Stimulated activated naive CD8-positive, alpha-beta T cell treated with anti-CD3 and anti-CD28 coated beads, Interleukin-15, amount 100 ng/mL, for 72 hours (primary cell): Measurements from ENCODE around the gene RGS6.
A peak's percentile ranks its signal among the peaks of the same experiment; 100 is the strongest.

Experiments used
- ATAC-seq: fragments of 150-1000 bp; cut with Tn5 transposase; 2 replicates; pipeline ENCODE4 v1.10.0; 2021; ENCODE audit warnings: mild to moderate bottlenecking, moderate library complexity
- DNase-seq, 2 donors: peaks; one replicate each; pipeline ENCODE4 v3.0.0; 2021 to 2022
- H3K27ac Mint-ChIP-seq, 2 donors: one replicate each; pipeline ENCODE4 v1.8.0; 2022; ENCODE audit warnings: mild to moderate bottlenecking in 2 of 2, mixed read lengths in 2 of 2, moderate library complexity in 2 of 2
- H3K27me3 Mint-ChIP-seq: one replicate; pipeline ENCODE4 v1.8.0; 2022; ENCODE audit warnings: mixed read lengths
- H3K4me1 Mint-ChIP-seq: one replicate; pipeline ENCODE4 v1.8.0; 2022; ENCODE audit warnings: mild to moderate bottlenecking, mixed read lengths
- H3K4me3 Mint-ChIP-seq, 2 donors: one replicate each; pipeline ENCODE4 v1.8.0; 2022; ENCODE audit warnings: mild to moderate bottlenecking in 2 of 2, mixed read lengths in 2 of 2, moderate library complexity in 1 of 2
- H3K9me3 Mint-ChIP-seq, 2 donors: one replicate each; pipeline ENCODE4 v1.8.0; 2022; ENCODE audit warnings: mixed read lengths in 2 of 2

Gene RGS6

DNA sequence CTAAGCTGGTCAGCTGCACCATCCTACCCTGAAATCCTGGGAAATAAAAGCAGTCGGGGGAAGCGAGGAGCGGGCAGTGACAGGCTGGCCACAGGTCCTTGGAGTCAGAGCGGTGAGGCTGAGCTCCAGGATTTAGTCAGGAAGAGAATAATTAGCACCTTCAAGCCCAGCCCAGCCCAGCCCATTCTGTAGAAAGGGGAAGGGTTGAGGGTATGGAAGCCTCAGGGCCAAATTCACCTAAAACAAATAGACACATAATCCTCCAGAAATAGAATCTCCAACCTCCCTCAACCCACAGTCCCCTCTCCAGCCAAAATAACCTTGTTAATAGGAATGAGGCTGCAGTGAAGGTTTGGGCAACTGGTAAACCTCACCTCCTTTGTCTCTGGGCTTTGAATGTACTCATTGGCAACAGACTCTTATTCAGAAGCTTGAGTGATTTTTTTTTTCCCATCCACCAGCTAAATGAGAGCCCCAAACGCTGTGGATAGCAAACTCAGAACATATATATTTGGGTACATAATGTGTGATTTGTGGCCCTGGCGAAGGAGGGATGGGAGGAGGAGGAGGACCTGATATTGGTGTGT lies 627.5 kb downstream of the RGS6 start:
- peaks cover 14% of the 10 kb centered on the region for H3K27me3 Mint-ChIP-seq
- no peak overlapping the region for H3K4me3 Mint-ChIP-seq
- DNase-seq (no peak), ATAC-seq (no peak)
- H3K9me3 Mint-ChIP-seq = no peaks in the 10 kb centered on the region
- no peak overlapping the region for H3K27ac Mint-ChIP-seq
- H3K4me1 Mint-ChIP-seq = peaks cover 13% of the 10 kb centered on the region

DNA sequence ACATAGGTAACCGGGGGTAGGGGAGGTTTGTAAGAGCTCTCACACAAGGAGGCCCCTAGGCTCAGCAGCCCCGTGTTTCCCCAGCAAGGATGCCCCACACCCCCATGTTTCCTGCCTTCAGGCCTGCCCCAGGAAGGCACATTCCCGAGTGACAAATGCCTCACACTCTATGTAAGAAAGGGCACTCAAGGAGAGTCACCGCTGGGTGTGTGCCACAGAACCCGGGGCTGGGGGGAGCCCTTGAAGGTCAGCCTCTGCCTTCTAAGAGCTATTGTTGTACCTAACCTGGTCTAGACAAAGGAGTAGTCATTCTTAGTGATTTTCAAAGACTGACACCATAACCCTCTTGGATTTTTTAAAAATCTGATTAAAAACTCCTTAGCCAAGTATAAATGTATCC lies 628.1 kb downstream of the RGS6 start:
- no peaks in the 10 kb centered on the region for H3K9me3 Mint-ChIP-seq
- H3K4me3 Mint-ChIP-seq = no peak overlapping the region
- no peak for DNase-seq
- H3K27me3 Mint-ChIP-seq = peaks cover 14% of the 10 kb centered on the region
- ATAC-seq = no peak
- H3K27ac Mint-ChIP-seq = no peak overlapping the region
- peaks cover 13% of the 10 kb centered on the region for H3K4me1 Mint-ChIP-seq

DNA sequence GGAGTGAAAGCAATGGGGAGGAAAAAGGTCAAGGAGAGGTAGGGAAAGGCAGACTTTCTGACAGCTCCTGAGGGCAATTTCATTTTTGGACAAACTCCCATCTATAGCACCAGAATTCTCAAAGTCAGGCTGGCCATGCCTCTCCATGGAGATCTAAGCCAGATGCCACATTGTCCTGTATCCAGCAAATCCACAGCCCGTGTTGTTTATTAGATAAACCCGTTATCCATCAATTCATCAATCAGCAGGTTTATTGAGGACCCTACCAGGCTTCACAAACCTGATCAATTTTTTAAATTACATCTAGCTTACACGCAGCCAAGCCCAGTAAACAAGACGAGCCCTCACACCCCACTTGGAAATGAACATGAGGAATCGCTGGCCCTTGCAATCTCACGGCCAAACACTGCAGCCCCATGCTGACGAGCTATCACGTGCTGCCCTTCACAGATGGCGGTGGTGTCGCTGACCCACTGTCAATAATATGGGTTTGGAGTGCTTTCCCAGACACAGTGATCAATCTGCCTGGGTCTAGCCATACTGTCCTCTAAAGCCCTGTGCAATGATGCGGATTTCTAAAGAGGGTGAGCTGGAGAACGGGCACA lies 628.8 kb downstream of the RGS6 start:
- no peak for ATAC-seq
- peaks cover 13% of the 10 kb centered on the region for H3K4me1 Mint-ChIP-seq
- no peaks in the 10 kb centered on the region for H3K9me3 Mint-ChIP-seq
- DNase-seq = no peak
- H3K4me3 Mint-ChIP-seq = no peak overlapping the region
- no peak overlapping the region for H3K27ac Mint-ChIP-seq
- peaks cover 14% of the 10 kb centered on the region for H3K27me3 Mint-ChIP-seq

DNA sequence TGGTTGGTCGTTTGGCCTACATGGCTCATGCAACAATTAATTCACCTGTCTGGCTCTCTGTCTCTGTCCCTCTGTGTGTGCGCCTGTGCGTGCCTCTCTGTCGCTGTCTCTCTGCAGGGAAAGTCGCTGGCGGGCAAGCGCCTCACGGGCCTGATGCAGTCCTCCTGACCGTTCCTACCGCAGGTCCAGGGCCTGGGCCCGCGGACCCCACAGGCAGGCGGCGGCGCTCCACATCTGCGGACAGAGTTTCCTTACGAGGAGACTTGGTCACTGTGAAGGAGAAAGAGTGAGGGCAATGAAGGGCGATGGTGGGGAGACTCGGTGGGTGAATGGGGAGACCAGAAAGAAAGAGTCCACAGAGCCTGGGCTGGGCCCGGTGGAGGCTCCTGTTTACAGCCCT lies 630.1 kb downstream of the RGS6 start:
- Mint-ChIP-seq H3K27ac (no peak overlapping the region), H3K4me3 (no peak overlapping the region), H3K27me3 (peaks cover 12% of the 10 kb centered on the region), H3K4me1 (peaks cover 13% of the 10 kb centered on the region), H3K9me3 (no peaks in the 10 kb centered on the region)
- ATAC-seq (no peak), DNase-seq (no peak)

DNA sequence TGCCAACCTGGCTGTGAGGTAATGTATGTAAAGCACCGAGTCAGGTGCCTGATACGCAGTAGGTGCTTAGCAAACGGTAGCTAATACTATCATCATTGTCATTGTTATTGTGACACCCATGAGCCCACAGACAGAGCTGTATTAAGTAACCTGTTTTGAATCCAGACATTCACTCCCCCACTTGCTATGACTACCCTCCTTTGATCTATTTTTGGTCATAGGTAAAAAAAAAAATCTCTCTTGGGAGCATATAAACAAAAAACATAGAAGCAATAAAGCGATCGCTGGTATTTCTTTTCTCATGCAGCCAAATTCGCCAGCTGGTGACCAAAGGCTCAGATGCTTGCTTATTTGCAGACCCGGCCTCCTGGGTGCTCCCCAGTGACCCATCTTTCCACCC lies 631.4 kb downstream of the RGS6 start:
- Mint-ChIP-seq H3K9me3 (no peaks in the 10 kb centered on the region), H3K4me3 (no peak overlapping the region), H3K27ac (no peak overlapping the region), H3K4me1 (peaks cover 13% of the 10 kb centered on the region), H3K27me3 (no peaks in the 10 kb centered on the region)
- ATAC-seq (no peak), DNase-seq (no peak)

DNA sequence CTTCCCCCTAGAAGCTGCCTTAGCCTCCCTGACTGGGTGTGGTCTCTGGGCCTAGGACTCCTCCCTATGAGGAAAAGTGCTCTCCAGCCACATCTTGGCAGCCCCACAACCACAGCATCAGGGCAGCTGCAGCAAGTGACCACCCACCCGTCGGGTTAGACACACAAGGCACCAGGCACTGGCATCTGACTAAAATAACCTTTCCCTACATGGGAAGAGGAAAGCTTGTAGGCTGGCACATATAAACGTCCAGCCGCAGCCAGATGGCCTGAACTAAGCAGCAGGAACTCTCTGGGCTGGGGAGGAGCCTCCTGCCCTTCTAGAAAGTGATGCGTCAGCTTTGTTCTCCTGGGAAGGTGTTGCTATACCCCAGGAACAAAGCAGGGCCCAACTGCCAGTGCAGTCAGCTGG lies 632.9 kb downstream of the RGS6 start:
- ATAC-seq (no peak), DNase-seq (no peak)
- H3K27me3 Mint-ChIP-seq = no peaks in the 10 kb centered on the region
- peaks cover 13% of the 10 kb centered on the region for H3K4me1 Mint-ChIP-seq
- H3K27ac Mint-ChIP-seq = no peak overlapping the region
- H3K4me3 Mint-ChIP-seq = no peak overlapping the region
- no peaks in the 10 kb centered on the region for H3K9me3 Mint-ChIP-seq

DNA sequence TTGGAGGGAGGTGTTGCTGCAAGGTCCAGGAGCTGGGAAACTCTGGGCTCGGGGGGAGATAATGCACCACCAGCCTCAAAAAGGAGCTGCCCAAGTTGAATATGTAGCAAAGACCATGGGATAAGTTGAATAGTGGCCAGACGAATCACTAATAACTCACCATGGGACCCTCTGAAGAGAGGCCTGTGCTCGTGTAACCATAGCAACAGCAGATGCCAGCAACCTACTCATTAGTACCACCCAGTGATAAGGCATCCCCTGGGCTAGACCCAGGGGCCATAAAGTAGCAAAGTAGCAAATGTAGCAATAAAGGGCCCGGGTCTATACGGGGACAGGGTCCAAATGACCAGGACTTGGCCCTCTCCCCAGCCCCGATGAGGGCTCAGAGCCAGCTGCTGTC lies 633.7 kb downstream of the RGS6 start:
- Mint-ChIP-seq H3K4me1 (peaks cover 13% of the 10 kb centered on the region), H3K9me3 (no peaks in the 10 kb centered on the region), H3K27me3 (no peaks in the 10 kb centered on the region), H3K27ac (no peak overlapping the region), H3K4me3 (no peak overlapping the region)
- no peak for DNase-seq
- no peak for ATAC-seq

DNA sequence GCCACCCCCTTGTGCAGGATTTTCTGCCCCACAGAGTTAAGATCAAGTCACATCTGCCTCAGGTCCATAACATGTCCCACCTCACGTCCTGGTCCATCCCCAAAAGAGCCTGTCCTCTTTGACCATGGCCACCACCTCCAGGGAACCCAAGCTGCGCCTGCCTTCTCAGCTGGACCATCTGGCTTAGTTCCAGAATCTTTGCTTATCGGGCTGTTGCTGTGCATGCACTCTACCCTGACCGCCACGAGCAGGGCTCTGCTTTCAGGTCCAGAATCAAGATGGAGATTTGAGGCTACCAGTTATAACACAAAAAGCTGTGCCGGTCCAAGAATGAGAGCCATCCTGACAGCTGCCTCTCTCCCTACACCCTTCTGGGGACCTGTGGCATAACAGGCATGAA lies 635.0 kb downstream of the RGS6 start:
- DNase-seq (no peak), ATAC-seq (no peak)
- Mint-ChIP-seq H3K27me3 (no peaks in the 10 kb centered on the region), H3K27ac (no peak overlapping the region), H3K9me3 (no peaks in the 10 kb centered on the region), H3K4me1 (peaks cover 13% of the 10 kb centered on the region), H3K4me3 (no peak overlapping the region)

DNA sequence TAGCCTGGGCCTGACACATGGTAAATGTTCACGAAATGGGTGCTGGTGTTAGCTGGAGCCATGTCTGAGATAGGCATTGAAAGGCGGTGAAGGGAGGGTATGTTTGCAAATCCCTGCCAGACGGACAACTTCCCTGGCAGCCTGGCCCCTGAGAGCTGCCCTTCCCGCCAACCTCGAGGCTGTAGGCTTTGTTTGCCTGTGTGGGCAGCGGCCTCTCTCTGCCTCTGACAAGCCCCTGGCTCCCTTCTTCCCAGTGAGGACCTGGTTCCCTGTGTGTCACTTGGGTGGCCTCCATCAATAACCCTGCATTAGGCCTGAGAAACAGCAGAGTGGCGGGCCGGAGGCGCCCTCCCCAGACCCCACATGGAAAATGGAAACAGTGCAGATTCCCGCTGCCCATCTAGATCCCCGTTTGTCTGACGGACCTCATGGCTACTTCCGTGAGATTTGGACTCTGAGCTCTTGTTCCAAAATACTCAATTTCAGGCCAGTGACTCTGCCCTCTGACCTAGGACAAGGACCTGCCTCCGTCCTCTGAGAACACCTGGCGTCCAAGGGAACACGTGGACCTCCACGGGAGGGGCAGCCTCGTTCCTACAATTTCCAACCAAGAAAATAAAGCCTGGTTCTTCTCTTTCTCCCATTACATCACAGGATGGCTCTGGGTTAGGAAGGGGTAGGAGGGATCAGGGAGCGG lies 636.2 kb downstream of the RGS6 start:
- no peaks in the 10 kb centered on the region for H3K9me3 Mint-ChIP-seq
- ATAC-seq (no peak), DNase-seq (no peak)
- H3K27me3 Mint-ChIP-seq = no peaks in the 10 kb centered on the region
- peaks cover 9% of the 10 kb centered on the region for H3K4me1 Mint-ChIP-seq
- no peak overlapping the region for H3K27ac Mint-ChIP-seq
- no peak overlapping the region for H3K4me3 Mint-ChIP-seq

DNA sequence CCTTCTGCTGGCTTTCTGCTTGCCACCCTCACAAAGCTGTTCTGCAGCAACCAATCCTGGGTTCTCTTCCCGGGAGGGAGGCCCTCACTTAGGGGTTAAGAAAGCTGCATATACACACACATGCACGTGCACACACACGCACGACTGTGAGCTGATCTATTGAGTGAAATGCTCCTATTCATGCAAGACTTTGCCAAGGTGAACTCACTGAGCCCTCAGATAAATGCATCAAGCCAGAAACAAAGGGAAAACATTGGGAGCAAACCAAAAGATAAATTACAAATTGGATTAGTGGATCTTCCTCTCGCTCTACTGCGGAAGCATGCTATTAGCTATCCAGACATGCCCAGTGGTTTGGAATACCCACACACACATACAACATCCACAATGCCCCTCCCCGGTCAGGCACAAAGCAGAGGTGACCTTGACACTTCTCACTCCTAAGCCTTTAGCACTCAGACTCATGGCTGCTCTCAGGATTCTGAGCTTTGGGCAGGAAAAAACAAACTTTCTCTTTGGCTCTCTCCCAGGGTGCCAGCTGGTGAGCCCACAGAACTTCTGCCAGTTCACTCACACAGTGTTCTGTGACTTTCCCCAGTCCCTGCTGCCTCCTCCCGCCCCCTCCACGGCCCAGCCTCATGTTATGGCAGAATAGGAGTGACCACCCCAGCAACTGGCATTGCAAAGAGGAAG lies 641.6 kb downstream of the RGS6 start:
- Mint-ChIP-seq H3K27ac (no peak overlapping the region), H3K4me1 (peaks cover 11% of the 10 kb centered on the region), H3K27me3 (no peaks in the 10 kb centered on the region), H3K4me3 (no peak overlapping the region), H3K9me3 (no peaks in the 10 kb centered on the region)
- DNase-seq (no peak), ATAC-seq (no peak)

DNA sequence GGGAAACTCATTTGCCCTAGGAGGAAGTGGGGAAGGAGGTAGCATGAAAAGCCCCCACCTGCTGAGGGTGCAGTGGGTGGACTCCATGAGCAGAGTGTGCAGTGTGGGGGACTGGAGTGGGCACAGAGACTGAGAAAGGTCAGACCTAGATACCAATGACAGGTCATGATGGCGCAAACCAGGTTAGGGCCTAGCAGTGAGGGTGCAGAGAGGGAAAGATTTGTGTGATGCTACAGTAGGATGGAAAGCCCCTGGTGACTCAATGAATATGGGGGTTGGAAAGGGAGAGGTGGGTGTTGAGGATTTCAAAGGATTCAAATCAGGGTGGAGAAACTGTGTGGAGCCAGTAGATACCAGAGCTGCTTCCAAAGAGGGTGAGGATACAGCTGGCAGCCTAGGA lies 642.5 kb downstream of the RGS6 start:
- H3K4me3 Mint-ChIP-seq = no peak overlapping the region

DNA sequence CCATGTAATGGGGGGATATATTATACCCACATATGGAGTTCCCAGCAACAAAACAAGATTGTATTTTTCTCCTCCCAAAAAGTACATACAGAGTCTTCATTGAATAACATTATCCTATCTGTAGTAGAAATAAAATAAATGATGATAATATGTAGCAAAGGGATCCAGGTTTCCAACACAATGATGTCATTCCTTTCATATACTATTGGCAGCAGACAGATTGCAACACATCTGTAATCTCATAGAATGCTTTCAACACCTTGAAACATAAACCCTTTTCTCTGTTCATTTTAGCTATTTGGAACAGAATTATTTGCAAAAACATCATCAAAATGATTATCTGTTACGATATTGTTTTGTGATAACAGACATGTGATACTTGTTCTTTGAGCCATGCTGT lies 644.0 kb downstream of the RGS6 start:
- Mint-ChIP-seq H3K27me3 (no peaks in the 10 kb centered on the region), H3K27ac (no peak overlapping the region), H3K9me3 (no peaks in the 10 kb centered on the region), H3K4me3 (no peak overlapping the region), H3K4me1 (peaks cover 11% of the 10 kb centered on the region)
- no peak for DNase-seq
- ATAC-seq = no peak

More for the DNA sequence above, 642.5 kb downstream of the RGS6 start:
- H3K27me3 Mint-ChIP-seq = no peaks in the 10 kb centered on the region
- ATAC-seq = peak; percentile 37
- no peak overlapping the region for H3K27ac Mint-ChIP-seq
- H3K4me1 Mint-ChIP-seq = peaks cover 11% of the 10 kb centered on the region
- DNase-seq = no peak
- H3K9me3 Mint-ChIP-seq = no peaks in the 10 kb centered on the region

DNA sequence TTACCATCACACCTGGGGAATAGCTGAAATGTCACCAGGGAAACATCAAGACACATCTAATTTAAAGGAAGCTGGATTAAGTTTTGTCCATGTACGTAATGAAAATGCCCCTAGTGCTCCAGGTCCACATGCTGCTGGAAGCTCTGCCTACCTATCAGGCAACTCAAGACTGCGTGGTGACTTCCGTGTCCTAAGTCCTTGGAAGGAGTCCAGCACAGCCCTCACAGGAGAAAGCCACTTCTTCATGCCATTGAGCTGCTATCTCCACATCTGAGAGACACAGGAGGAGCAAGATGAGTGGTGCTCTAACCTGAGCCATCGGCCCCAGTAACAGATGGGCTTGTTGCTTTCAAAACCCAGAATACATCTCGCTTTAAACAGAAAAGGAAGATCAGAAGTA lies 645.3 kb downstream of the RGS6 start:
- Mint-ChIP-seq H3K27me3 (no peaks in the 10 kb centered on the region), H3K4me3 (no peak overlapping the region), H3K4me1 (peaks cover 11% of the 10 kb centered on the region), H3K27ac (no peak overlapping the region), H3K9me3 (no peaks in the 10 kb centered on the region)
- ATAC-seq (no peak), DNase-seq (no peak)

DNA sequence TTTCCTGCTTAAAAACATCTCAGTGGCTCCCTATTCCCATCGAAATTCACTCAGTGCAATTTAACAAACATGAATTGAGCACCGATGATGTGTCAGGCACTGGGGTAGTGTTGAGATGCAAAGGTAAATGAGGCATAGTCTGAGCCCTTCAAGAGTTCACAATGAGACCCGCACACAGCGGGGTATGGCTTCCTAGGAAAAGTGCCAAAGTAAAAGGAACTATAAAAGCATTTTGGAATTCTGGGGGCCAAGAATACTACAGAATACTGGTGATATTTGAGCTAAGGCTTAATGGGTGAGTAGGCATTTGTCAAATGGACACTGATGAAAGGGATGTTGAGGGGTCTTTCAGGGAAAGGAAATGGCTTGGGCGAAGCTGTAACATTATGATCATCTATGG lies 646.3 kb downstream of the RGS6 start:
- Mint-ChIP-seq H3K27ac (no peak overlapping the region), H3K9me3 (no peaks in the 10 kb centered on the region), H3K4me3 (no peak overlapping the region), H3K4me1 (peaks cover 11% of the 10 kb centered on the region), H3K27me3 (no peaks in the 10 kb centered on the region)
- DNase-seq (no peak), ATAC-seq (no peak)

DNA sequence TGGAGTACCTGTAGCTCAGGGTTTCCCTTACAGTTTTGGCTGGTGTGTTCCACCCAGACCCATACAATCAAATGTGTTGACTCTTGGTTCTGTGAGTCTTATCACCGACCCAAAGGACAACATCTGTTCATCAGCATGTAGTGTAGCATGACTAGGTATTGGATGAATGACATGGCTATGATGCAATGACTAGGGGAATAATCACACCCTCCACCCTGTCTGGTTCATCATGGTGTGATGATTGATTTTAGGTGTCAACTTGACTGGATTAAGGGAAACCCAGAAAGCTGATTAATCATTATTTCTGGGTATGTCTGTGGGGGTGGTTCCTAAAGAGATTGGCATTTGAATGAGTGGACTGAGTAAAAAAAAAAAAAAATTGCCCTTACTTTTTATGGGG lies 650.4 kb downstream of the RGS6 start:
- Mint-ChIP-seq H3K9me3 (peaks cover 4 to 8% of the 10 kb centered on the region in 2 donors), H3K27me3 (no peaks in the 10 kb centered on the region), H3K4me3 (no peak overlapping the region), H3K27ac (no peak overlapping the region), H3K4me1 (no peaks in the 10 kb centered on the region)
- ATAC-seq (peak; percentile 81), DNase-seq (no peak)
